ENCODE results near the gene VIPR2.

VIPR2 gene

GRCh38 chr7:159109653-159110035, 35.0 kb downstream of the VIPR2 start:
- no peak overlapping the region for H3K4me3 ChIP-seq
- no peaks in the 10 kb centered on the region for H3K36me3 ChIP-seq
- H3K27me3 ChIP-seq, result no peaks in the 10 kb centered on the region
- H3K27ac ChIP-seq, result peak overlapping the region; percentile 71 to 77
- peaks cover 0 to 53% (median 24%) of the 10 kb centered on the region in 4 donors for H3K4me1 ChIP-seq
- no peaks in the 10 kb centered on the region for H3K9me3 ChIP-seq
- intact Hi-C loops (cut with DNase I; ENCODE audit: low total_unique reads), result no loop called here
- peak in 1 of 2 donors; percentile 59 for DNase-seq
- no peak for TF ChIP-seq CTCF (IDR thresholded peaks at IDR 0.05)

- DNase-seq, result peak in 1 of 2 donors; percentile 66
- H3K36me3 ChIP-seq, result no peaks in the 10 kb centered on the region
- peak overlapping the region; percentile 71 to 77 for H3K27ac ChIP-seq
- no peaks in the 10 kb centered on the region for H3K27me3 ChIP-seq
- H3K9me3 ChIP-seq, result no peaks in the 10 kb centered on the region
- intact Hi-C loops (cut with DNase I; ENCODE audit: low total_unique reads), result no loop called here
- peaks cover 0 to 53% (median 26%) of the 10 kb centered on the region in 4 donors for H3K4me1 ChIP-seq
- H3K4me3 ChIP-seq, result no peak overlapping the region
- TF ChIP-seq CTCF (IDR thresholded peaks at IDR 0.05), result no peak
Observed at GRCh38 chr7:159108941-159109652, 35.6 kb downstream of the VIPR2 start.

DNA sequence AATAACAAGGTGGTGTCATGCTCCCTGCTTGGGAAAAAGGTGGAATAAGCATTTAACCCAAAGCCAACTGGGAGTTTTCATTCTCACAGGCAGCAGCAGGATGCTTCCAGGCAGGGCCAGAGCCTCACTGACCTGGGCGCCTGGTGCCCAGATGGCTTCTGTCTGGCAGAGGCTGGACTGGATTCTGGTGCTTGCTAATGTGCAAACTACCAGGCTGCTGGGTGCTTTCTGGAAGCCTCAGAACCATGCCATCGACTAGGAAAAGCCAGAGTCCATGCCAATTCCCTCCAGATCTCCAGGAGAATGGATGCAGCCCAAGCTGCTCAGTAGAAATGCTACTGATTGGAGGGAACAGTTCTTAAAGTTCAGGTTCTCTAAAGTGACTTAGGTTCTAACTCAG, 36.2 kb downstream of the VIPR2 start:
- Histone ChIP-seq H3K27me3 (no peaks in the 10 kb centered on the region), H3K4me1 (peaks cover 0 to 57% (median 32%) of the 10 kb centered on the region in 4 donors), H3K27ac (peak overlapping the region; percentile 71 to 77), H3K9me3 (no peaks in the 10 kb centered on the region), H3K4me3 (no peak overlapping the region), H3K36me3 (no peaks in the 10 kb centered on the region)
- peak in 1 of 2 donors; percentile 60 for DNase-seq
- intact Hi-C loops (cut with DNase I; ENCODE audit: low total_unique reads), result no loop called here
- TF ChIP-seq CTCF (IDR thresholded peaks at IDR 0.05), result no peak

DNA sequence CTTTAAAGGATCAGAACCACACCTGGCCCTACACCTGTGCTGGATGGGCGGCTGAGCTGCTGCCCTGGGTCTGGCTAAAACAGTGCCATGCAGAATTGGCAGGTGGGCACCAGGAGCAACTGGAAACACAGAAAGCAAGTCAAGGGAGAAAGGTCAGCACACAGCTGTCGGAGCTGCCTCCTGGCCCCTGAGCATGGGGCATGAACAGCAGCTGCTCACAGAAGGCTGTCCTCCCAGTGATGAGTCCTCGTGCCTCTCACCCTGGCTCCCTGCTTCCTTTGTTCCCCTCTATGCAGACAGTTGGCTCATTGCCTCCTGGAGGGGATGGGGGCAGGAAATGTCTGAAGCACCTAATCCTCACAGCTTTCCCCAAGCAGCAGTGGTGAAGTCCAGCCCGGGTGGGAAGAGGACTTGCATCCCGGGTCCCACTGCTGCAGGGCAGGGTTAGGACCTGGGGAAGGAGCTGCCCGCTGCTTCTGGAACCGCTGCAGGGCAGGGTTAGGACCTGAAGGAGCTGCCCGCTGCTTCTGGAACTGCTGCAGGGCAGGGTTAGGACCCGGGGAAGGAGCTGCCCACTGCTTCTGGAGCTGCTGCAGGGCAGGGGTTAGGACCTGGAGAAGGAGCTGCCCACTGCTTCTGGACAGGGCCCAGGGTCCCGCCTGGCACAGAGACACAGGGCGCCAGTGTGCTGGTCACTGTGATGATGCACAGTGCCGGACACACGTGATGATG, 37.3 kb downstream of the VIPR2 start:
- Histone ChIP-seq H3K36me3 (no peaks in the 10 kb centered on the region), H3K27ac (peak overlapping the region; percentile 71 to 77), H3K9me3 (no peaks in the 10 kb centered on the region), H3K4me1 (peaks cover 0 to 69% (median 43%) of the 10 kb centered on the region in 4 donors), H3K4me3 (no peak overlapping the region), H3K27me3 (no peaks in the 10 kb centered on the region)
- peak in 1 of 2 donors; percentile 53 for DNase-seq
- intact Hi-C loops (cut with DNase I; ENCODE audit: low total_unique reads), result no loop called here
- TF ChIP-seq CTCF (IDR thresholded peaks at IDR 0.05), result no peak

GRCh38 chr7:159105832-159106811, 38.5 kb downstream of the VIPR2 start:
- Histone ChIP-seq H3K36me3 (peaks cover 0 to 8% (median 6%) of the 10 kb centered on the region in 3 donors), H3K4me1 (peaks cover 0 to 70% (median 43%) of the 10 kb centered on the region in 4 donors), H3K4me3 (no peak overlapping the region), H3K27me3 (no peaks in the 10 kb centered on the region), H3K9me3 (no peaks in the 10 kb centered on the region), H3K27ac (peak overlapping the region; percentile 71 to 77)
- intact Hi-C loops (cut with DNase I; ENCODE audit: low total_unique reads), result no loop called here
- no peak for TF ChIP-seq CTCF (IDR thresholded peaks at IDR 0.05)
- peak in 1 of 2 donors; percentile 56 for DNase-seq

Measured in tibial artery (tissue), 4 donors.